Mucosa of stomach (tissue), 1 donor: ENCODE measurements around the gene AVPR1B.
"Not testable (repeated sequence)": the region's sequence is repeated elsewhere in the genome, so short reads cannot be mapped to it uniquely, and the experiment has no call there.

ENCODE experiments used
- H3K27me3 ChIP-seq: one replicate; pipeline ENCODE4 v1.7.0; 2013; ENCODE audit warnings: mild to moderate bottlenecking, low read length; ENCODE audit not compliant: control insufficient read depth, insufficient read depth
- H3K36me3 ChIP-seq: one replicate; pipeline ENCODE4 v1.7.0; 2013; ENCODE audit warnings: low read length; ENCODE audit not compliant: control insufficient read depth, insufficient read depth
- H3K4me1 ChIP-seq: one replicate; pipeline ENCODE4 v1.7.0; 2013; ENCODE audit warnings: mild to moderate bottlenecking, low read length; ENCODE audit not compliant: control insufficient read depth, insufficient read depth
- H3K4me3 ChIP-seq: one replicate; pipeline ENCODE4 v1.7.0; 2013; ENCODE audit warnings: low read length
- H3K9ac ChIP-seq: one replicate; pipeline ENCODE4 v1.7.0; 2013; ENCODE audit warnings: mild to moderate bottlenecking, low read length, moderate library complexity
- H3K9me3 ChIP-seq: one replicate; pipeline ENCODE4 v1.7.0; 2013; ENCODE audit warnings: mild to moderate bottlenecking, low read length, moderate library complexity; ENCODE audit not compliant: control insufficient read depth
- donor health status: Pancreatic carcinoma.

Gene AVPR1B

DNA sequence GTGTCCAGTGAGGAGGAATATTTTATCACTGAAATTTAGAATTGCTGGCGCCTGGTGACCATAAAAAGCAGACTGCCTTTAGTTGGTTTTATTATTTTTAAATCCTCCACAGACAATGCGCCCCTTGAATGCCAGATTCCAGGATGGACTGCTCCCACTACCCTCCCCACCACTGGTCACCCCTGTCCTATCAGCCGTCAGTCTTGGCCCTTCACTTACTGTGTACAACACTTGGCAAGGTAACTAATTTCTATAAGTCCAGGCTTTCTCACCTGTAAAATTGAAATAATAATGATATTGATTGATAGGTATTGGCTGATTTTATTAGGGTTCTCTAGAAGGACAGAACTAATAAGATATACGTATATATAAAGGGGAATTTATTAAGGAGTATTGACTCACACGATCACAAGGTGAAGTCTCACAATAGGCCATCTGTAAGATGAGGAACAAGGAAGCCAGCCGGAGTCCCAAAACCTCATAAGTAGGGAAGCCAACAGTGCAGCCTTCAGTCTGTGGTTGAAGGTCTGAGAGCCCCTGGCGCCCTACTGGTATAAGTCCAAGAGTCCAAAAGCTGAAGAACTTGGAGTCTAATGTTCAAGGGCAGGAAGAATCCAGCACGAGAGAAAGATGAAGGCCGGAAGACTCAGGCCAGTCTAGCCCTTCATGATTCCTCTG lies 46.4 kb downstream of the AVPR1B start:
- Histone ChIP-seq H3K4me1 (peaks cover 6% of the 10 kb centered on the region), H3K36me3 (no peaks in the 10 kb centered on the region), H3K9ac (no peak overlapping the region), H3K27me3 (no peaks in the 10 kb centered on the region), H3K4me3 (no peak overlapping the region), H3K9me3 (no peaks in the 10 kb centered on the region)

DNA sequence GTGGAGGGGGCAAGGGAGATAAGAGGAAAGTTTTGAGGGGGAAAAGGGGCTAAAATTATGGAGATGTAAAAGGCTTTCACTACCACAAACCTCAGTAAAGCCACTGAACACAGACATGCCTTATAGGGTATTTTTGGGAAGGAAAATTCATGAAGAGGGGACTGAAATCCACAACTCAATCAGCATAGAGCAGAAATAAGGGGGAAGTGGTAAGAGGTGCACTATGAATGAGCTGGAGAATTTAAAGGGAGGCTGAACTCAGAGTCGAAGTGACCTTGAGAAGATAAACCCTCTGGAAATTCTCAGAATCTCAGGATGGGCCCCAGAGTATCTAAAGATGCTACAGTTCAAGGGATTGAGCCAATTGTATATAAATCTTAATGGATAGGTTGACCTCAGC lies 48.9 kb downstream of the AVPR1B start:
- no peaks in the 10 kb centered on the region for H3K36me3 ChIP-seq
- H3K4me1 ChIP-seq, result peaks cover 6% of the 10 kb centered on the region
- H3K4me3 ChIP-seq, result no peak overlapping the region
- no peak overlapping the region for H3K9ac ChIP-seq
- no peaks in the 10 kb centered on the region for H3K27me3 ChIP-seq
- no peaks in the 10 kb centered on the region for H3K9me3 ChIP-seq

DNA sequence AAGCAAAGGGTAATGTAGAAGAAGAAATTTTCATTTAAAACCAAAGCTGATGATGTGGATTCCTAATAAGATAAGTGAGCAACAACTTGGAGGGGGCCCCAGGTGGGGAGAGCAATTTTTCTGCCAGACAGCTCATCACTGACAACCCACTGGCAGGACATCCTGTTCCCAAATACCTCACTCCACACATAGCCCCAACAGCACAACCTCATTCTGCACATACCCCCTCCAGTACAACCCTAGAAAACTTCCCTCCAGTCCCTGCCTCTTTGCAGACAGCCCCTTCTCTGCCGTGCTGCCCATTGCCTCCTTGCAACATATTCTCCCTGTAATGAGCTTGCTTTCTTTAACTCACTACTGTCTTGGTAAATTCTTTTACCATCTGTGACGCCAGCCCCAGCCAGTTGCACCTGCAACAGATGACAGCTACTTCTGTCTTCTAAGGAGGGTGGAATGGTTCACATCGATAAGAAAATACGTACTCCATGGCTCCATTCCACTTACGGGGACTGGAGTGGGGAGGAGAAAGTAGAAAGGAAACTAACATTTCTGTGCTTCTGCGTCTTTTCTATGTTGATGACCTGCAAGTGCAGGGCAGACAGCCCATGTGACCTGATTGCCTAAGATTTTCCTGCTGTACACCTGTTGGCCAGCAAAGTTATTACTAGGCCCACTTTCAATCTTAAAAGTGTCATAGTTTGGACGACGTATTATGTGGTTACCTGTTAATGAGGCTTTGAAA lies 49.5 kb downstream of the AVPR1B start:
- Histone ChIP-seq H3K9ac (no peak overlapping the region), H3K27me3 (no peaks in the 10 kb centered on the region), H3K9me3 (no peaks in the 10 kb centered on the region), H3K4me1 (peaks cover 6% of the 10 kb centered on the region), H3K36me3 (no peaks in the 10 kb centered on the region), H3K4me3 (no peak overlapping the region)

DNA sequence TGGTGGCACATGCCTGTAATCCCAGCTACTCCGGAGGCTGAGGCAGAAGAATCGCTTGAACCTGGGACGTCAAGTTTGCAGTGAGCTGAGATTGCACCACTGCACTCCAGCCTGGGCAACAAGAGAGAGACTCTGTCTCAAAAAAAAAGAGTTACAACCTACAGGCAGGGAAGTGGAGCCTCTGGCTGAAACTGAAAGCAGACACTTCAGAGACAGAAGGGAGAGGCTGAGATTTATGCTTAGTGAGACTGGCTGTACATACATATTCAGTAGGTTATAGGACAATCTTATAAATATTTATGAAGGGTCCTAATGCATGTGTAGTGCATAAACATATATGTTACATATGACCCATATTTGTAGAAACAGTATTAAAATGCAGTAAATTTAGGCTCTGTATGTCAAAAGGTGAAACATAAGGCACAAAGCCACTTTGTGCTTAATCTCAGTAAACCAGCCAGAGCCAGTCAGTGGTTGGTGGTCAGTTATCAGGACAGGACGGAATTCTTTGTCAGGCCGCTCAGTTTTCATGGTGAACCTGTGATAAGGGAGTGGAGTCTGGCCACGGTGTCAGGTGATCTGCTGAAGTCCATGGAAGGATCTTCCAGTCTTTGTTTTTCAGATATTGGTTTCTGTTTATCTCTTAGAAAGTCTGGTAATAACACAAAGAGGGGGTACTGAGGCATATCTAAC lies 50.6 kb downstream of the AVPR1B start:
- H3K4me3 ChIP-seq, result no peak overlapping the region
- H3K9ac ChIP-seq, result no peak overlapping the region
- H3K36me3 ChIP-seq, result no peaks in the 10 kb centered on the region
- H3K4me1 ChIP-seq, result peaks cover 6% of the 10 kb centered on the region
- H3K27me3 ChIP-seq, result no peaks in the 10 kb centered on the region
- no peaks in the 10 kb centered on the region for H3K9me3 ChIP-seq

DNA sequence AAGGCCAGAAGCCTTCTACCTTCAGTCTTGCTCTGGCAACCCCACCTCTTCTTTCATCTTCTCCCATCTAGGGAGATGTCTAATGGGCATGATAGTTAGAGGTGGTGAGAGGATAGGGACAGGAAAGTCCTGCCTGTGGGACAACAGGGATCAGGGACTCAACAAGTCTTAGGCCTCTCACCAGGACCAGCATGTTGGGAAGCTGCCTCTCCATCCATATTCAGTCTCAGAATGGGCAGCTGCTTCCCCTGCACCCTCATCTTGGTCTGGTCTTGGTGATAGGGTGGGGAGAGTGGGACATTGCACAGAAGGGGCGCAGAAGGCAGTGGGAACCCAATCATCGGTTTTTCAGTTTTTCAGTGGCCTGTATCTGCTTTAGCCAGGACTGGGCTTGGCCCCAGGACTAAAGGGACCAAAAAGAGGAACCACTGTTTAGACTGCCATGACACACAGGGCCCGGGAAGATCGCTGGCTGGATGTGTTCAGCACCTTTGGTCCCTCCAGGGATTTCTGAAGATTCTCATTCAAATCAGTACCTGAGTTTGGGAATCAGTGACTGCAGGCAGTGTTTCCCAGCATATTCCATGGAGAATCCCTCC lies 51.5 kb downstream of the AVPR1B start:
- H3K9ac ChIP-seq, result no peak overlapping the region
- H3K4me3 ChIP-seq, result no peak overlapping the region
- H3K27me3 ChIP-seq, result no peaks in the 10 kb centered on the region
- no peaks in the 10 kb centered on the region for H3K9me3 ChIP-seq
- H3K36me3 ChIP-seq, result no peaks in the 10 kb centered on the region
- H3K4me1 ChIP-seq, result peaks cover 6% of the 10 kb centered on the region

DNA sequence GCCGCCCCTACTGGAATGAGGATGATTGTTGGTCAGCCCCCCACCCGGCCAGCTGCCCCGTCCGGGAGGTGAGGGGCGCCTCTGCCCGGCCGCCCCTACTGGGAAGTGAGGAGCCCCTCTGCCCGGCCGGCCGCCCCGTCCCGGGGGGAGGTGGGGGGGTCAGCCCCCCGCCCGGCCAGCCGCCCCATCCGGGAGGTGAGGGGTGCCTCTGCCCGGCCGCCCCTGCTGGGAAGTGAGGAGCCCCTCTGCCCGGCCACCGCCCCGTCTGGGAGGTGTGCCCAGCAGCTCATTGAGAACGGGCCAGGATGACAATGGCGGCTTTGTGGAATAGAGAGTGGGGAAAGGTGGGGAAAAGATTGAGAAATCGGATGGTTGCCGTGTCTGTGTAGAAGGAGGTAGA lies 52.7 kb downstream of the AVPR1B start:
- not testable (repeated sequence) for H3K36me3 ChIP-seq, H3K9me3 ChIP-seq, H3K9ac ChIP-seq, H3K27me3 ChIP-seq, H3K4me1 ChIP-seq, H3K4me3 ChIP-seq

DNA sequence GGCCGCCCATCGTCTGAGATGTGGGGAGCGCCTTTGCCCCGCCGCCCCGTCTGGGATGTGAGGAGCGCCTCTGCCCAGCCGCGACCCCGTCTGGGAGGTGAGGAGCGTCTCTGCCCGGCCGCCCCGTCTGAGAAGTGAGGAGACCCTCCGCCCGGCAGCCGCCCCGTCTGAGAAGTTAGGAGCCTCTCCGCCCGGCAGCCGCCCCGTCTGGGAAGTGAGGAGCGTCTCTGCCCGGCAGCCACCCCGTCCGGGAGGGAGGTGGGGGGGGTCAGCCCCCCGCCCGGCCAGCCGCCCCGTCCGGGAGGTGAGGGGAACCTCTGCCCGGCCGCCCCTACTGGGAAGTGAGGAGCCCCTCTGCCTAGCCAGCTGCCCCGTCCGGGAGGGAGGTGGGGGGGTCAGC lies 53.2 kb downstream of the AVPR1B start:
- not testable (repeated sequence) for H3K9ac ChIP-seq, H3K4me3 ChIP-seq, H3K36me3 ChIP-seq, H3K27me3 ChIP-seq, H3K9me3 ChIP-seq, H3K4me1 ChIP-seq

DNA sequence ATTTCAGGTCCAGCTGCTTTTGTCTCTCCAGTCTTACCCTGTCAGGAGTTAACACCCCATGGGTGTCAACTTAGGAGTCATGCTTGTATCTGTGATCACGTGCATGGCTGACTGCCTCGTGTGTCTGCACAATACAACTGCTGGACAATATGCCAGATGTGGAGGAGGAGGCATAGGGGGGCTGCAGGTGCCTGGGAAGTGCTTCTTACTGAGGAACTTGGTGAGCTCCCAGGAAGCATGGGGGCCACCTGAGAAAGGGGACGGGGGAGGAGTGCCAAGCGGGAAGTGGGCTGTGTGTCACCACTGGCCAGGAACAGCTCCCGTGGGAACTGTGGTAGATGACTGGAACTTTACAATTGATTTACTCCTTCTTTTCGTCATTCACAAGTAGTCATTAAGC lies 54.7 kb downstream of the AVPR1B start:
- Histone ChIP-seq H3K4me3 (no peak overlapping the region), H3K27me3 (no peaks in the 10 kb centered on the region), H3K9ac (no peak overlapping the region), H3K4me1 (peaks cover 6% of the 10 kb centered on the region), H3K36me3 (no peaks in the 10 kb centered on the region), H3K9me3 (no peaks in the 10 kb centered on the region)

DNA sequence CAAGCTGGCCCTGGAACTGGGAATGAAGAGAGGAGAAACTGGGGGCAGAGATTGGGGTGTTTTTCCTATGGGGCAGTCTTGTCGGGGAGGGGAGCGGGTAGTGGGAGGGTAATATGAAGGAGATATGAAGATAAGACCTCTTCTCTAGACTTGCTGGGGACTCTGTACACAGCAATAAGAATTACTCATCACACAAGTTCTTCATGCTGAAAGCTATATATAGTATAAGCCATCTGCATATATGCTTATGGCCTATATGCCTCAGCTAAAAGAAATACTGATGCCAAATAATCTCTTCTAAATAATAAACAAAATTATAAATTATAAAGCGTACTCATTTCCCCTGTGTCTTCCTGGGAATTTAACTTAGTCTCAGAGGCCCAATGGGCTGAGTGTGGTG lies 56.3 kb downstream of the AVPR1B start:
- H3K4me1 ChIP-seq, result no peaks in the 10 kb centered on the region
- H3K9ac ChIP-seq, result no peak overlapping the region
- H3K9me3 ChIP-seq, result no peaks in the 10 kb centered on the region
- no peak overlapping the region for H3K4me3 ChIP-seq
- no peaks in the 10 kb centered on the region for H3K27me3 ChIP-seq
- H3K36me3 ChIP-seq, result no peaks in the 10 kb centered on the region
